ENCODE data around the gene ELP4. TPM values are rescaled to one million over a fixed set of nuclear protein-coding genes. Genes with fewer than 3 reads are reported as not detected.
A peak's percentile ranks its signal among the peaks of the same experiment; 100 is the strongest.

The ELP4 gene
- total RNA-seq (10 to 100 TPM; 13.9 to 30.4 (median 18.3) TPM), polyA plus RNA-seq (10 to 100 TPM; 10.5 to 22.1 (median 16.3) TPM)
- long read RNA-seq, donor 1, full-length matches to known transcripts = 5 of 5 reads
- long read RNA-seq, donor 1, partial matches to known transcripts = 0 of 5 reads
- long read RNA-seq, donor 1, other reads (novel, unspliced or antisense) = 0 of 5 reads
- long read RNA-seq, donor 2, full-length matches to known transcripts = 5 of 5 reads
- long read RNA-seq, donor 2, partial matches to known transcripts = 0 of 5 reads
- long read RNA-seq, donor 2, other reads (novel, unspliced or antisense) = 0 of 5 reads
- long read RNA-seq, donor 3, full-length matches to known transcripts = 2 of 2 reads
- long read RNA-seq, donor 3, partial matches to known transcripts = 0 of 2 reads
- long read RNA-seq, donor 3, other reads (novel, unspliced or antisense) = 0 of 2 reads
- long read RNA-seq, donor 4, full-length matches to known transcripts = 15 of 17 reads
- long read RNA-seq, donor 4, partial matches to known transcripts = 2 of 17 reads
- long read RNA-seq, donor 4, other reads (novel, unspliced or antisense) = 0 of 17 reads
- long read RNA-seq, donor 5, full-length matches to known transcripts = 15 of 18 reads
- long read RNA-seq, donor 5, partial matches to known transcripts = 1 of 18 reads
- long read RNA-seq, donor 5, other reads (novel, unspliced or antisense) = 2 of 18 reads
- long read RNA-seq, donor 6, full-length matches to known transcripts = 13 of 14 reads
- long read RNA-seq, donor 6, partial matches to known transcripts = 0 of 14 reads
- long read RNA-seq, donor 6, other reads (novel, unspliced or antisense) = 1 of 14 reads
- long read RNA-seq, donor 7, full-length matches to known transcripts = 3 of 3 reads
- long read RNA-seq, donor 7, partial matches to known transcripts = 0 of 3 reads
- long read RNA-seq, donor 7, other reads (novel, unspliced or antisense) = 0 of 3 reads
- long read RNA-seq, donor 8, full-length matches to known transcripts = 5 of 5 reads
- long read RNA-seq, donor 8, partial matches to known transcripts = 0 of 5 reads
- long read RNA-seq, donor 8, other reads (novel, unspliced or antisense) = 0 of 5 reads
- long read RNA-seq, donor 9, full-length matches to known transcripts = 5 of 5 reads
- long read RNA-seq, donor 9, partial matches to known transcripts = 0 of 5 reads
- long read RNA-seq, donor 9, other reads (novel, unspliced or antisense) = 0 of 5 reads
- long read RNA-seq, donor 10, full-length matches to known transcripts = 1 of 1 reads
- long read RNA-seq, donor 10, partial matches to known transcripts = 0 of 1 reads
- long read RNA-seq, donor 10, other reads (novel, unspliced or antisense) = 0 of 1 reads

- H3K4me3 ChIP-seq = peak within 1 kb of the TSS; percentile 60 to 88 (median 80)
- intact Hi-C loops (cut with DNase I) = no loop called here
- H3K4me1 ChIP-seq (replicated peaks in 1 of 2) = peaks cover 12 to 20% of the 10 kb centered on the region in 2 donors
- no peaks in the 10 kb centered on the region for H3K27me3 ChIP-seq
- H3K9me3 ChIP-seq (replicated peaks in 1 of 3) = no peaks in the 10 kb centered on the region
- peak; percentile 95 to 99 (median 98) for DNase-seq
- TF ChIP-seq POLR2A (IDR thresholded peaks at IDR 0.05) (peak; percentile 41 to 78), CTCF (IDR thresholded peaks at IDR 0.05) (no peak)
- 0 to 1% (median 0%) methylated on average over 16 to 47 of the region's 47 CpGs for WGBS, 4 donors
- H3K27ac ChIP-seq = peak within 1 kb of the TSS; percentile 52 to 87 (median 78)
- no peaks in the 10 kb centered on the region for H3K36me3 ChIP-seq (replicated peaks in 1 of 2)
These were observed at the start of gene ELP4, which contains the start of gene IMMP1L for GRCh38 chr11:31509429-31510345. TSS of gene ELP4 (plus strand) at chr11:31509767. CDS start at chr11:31509785, 18 bp downstream. TSS of gene IMMP1L (minus strand) at chr11:31509622. CDS start at chr11:31463276, 46,346 bp downstream.

- TF ChIP-seq POLR2A (IDR thresholded peaks at IDR 0.05) (no peak), CTCF (IDR thresholded peaks at IDR 0.05) (no peak)
- 96 to 100% (median 97%) methylated on average over 3 of the region's 3 CpGs for WGBS, 4 donors
- Histone ChIP-seq H3K9me3 (replicated peaks in 1 of 3) (no peaks in the 10 kb centered on the region), H3K36me3 (replicated peaks in 1 of 2) (no peaks in the 10 kb centered on the region), H3K27me3 (no peaks in the 10 kb centered on the region), H3K4me1 (replicated peaks in 1 of 2) (no peaks in the 10 kb centered on the region), H3K27ac (no peak overlapping the region), H3K4me3 (no peak overlapping the region)
- intact Hi-C loops (cut with DNase I) = no loop called here
- no peak for DNase-seq
These were observed 45.1 kb upstream of the ELP4 start for GRCh38 chr11:31464436-31464835.

- Histone ChIP-seq H3K36me3 (replicated peaks in 1 of 2) (no peaks in the 10 kb centered on the region), H3K4me3 (no peak overlapping the region), H3K9me3 (replicated peaks in 1 of 3) (no peaks in the 10 kb centered on the region), H3K4me1 (replicated peaks in 1 of 2) (no peaks in the 10 kb centered on the region), H3K27me3 (no peaks in the 10 kb centered on the region), H3K27ac (no peak overlapping the region)
- TF ChIP-seq CTCF (IDR thresholded peaks at IDR 0.05) = no peak
- no peak for TF ChIP-seq POLR2A (IDR thresholded peaks at IDR 0.05)
- intact Hi-C loops (cut with DNase I) = no loop called here
- no peak for DNase-seq
These were observed 35.5 kb upstream of the ELP4 start for GRCh38 chr11:31474083-31474482.
